Stimulated activated CD8-positive, alpha-beta memory T cell treated with anti-CD3 and anti-CD28 coated beads, Interleukin-4, amount 100 ng/mL, for 24 hours (primary cell): Measurements from ENCODE around the gene NFATC3.

ENCODE experiments used
- DNase-seq: peaks from one replicate; pipeline ENCODE4 v3.0.0-alpha.2; 2020; ENCODE audit warnings: low read depth

The NFATC3 gene

DNA sequence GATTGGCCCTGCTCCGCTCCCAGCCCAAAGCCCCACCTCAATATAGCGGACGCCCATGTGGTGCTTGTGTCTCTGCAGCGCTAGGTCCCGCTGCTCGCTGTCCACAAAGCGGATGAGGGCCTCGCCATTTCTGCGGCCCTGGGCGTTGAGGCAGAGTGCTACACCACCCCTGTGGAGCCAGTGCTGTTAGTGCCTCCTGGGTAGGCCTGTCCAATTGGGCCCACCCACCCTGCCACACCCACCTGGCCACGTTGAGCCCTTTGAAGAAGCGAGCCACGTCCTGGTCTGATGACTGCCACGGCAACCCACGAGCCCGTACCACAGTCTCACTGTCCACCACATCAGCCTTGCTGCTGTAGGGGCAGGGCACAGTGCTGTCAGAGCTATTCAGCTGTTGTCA, 147.2 kb downstream of the NFATC3 start:
- no peak for DNase-seq

- DNase-seq: no peak
These were observed 148.1 kb downstream of the NFATC3 start for GRCh38 chr16:68233085-68233834.

DNA sequence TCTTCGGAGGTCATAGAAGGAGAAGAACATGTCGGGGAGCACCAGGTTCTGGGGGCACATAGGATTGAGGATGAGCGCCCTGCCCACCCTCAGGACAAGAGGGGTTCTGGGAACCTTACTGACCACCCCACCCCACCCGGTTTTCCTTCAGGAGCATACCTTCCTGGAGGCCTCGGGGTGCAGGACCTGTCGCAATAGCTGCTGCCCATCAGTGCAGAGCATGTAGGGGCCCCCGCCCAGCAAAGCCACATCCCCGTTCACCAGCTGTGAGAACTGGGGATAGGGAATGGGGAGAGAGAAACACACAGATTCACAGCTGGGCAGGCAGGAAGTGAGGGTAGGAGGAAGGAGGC, 148.6 kb downstream of the NFATC3 start:
- DNase-seq: no peak

DNA sequence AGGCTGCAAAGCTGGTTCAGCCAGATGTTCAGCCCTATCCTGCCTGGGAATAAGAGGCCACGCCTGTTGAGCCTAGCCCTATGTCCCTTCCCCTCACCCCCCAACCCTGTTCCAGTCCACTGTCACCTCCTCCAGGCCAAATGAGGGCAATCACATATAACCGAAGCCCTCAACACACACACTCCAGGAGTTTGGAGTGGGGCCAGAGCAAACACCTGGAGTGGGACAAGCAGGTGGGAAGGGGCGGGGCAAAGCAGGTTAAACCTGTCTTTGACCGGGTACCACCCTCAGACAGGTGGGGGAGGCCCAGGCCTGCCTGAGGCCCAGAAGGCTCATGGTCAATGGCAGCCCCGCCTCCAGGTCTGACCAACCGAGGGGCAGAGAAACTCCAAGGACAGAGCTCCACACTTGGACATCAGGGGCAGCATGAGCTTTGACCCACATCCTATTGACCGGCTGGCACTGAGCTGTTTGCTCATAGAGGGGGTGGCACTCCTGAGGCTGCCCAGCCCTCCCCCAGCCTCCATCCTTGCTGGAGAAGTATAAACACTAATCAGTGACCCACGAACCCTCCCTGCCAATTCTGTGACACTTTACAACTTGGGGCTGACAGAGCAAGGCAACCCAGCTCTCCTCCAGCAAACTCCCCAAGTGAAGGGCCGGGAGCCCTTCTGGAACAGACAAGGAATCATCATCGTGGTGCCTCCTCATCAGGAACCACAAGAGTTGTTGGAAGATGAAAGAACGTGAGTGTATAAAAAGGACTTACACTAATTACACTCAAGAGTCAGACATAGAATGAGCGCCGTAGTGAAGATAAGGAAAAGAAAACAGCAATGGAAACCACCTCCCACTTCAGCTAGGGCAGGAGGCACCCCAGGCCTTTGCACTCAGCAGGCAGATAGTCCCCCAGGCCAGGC, 149.3 kb downstream of the NFATC3 start:
- no peak for DNase-seq

DNA sequence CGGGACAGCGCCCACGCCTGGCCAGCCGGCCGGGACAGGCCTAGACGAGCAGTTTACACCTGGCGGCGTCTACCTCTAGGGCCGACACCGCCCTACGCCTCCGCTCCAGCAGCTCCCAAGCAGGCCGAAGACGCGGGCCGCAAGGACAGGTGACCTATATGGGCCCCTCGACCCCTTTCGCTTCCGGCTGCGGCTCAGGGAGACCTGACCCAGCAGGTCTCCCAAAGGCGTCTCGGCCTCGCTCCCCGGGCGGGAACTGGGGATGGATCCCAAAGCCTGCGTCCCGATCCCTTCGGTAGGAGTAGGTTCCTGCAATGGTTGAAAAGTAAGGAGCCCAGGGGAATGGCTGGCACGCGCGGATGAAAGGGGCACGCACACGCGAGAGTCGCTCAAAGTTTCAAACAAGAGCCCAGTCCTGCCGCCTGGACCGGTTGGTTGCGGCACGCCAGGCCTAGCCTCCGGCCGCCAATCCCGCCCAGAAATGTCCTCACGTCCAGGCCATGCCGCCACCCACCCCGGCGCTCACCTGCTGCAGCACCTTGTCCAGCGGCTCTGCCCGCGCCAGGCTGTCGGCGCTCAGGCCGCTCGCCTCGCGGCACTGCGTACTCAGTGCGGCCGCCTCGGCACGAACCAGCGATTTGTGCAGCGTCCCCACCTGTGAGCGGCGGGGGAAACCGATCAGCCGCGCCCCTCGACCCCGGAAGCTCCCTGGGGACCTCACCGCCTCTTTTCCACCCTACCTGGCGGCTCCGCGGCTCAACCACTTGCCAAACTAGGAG, 150.1 kb downstream of the NFATC3 start:
- no peak for DNase-seq

DNA sequence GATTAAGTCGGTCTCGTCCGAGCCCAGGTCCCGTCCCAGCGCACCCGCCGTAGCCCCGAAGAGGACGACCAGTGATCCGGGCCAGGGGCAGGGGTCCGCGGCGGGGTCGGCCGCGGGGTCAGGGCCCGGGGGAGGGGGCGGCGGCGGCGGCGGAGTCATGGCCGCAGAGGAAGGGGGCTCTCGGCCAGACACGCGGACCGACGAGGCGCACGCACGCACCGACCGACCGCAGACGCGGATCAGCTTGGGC, 150.6 kb downstream of the NFATC3 start, which contains the start of gene ESRP2:
Gene ESRP2, minus strand, starts transcription at position 241 of the 250 bp plus-strand sequence. Its CDS starts 82 bp downstream, at position 159.
- DNase-seq: no peak

GRCh38 chr16:68236137-68236825, 151.1 kb downstream of the NFATC3 start:
- peak; percentile 34 for DNase-seq

DNA sequence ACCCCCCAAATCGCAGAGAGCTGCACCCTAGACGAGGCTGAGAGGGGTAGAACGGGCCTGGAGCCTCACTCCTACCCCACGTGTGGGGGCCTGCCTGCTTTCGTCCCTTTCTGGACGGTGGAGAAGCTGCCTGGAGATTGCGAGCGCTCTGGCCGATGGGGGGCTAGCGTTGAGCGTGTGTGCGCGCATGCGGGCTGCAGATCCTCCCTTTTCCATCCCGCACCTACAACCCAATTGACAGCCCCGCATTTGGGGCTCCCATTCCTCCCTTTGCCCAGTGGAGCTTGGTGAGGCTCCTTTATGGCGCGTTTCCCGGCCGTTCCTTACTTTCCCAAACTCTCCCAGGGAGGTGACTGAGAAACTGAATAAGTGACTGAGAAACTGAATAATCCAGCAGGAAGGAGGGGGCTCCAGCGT, 151.7 kb downstream of the NFATC3 start:
- DNase-seq: no peak

GRCh38 chr16:68237243-68238028, 152.3 kb downstream of the NFATC3 start:
- peak; percentile 86 for DNase-seq

- DNase-seq: no peak
These were observed 152.8 kb downstream of the NFATC3 start for GRCh38 chr16:68238029-68238345.

GRCh38 chr16:68242085-68242484, 156.9 kb downstream of the NFATC3 start:
- DNase-seq: no peak

- DNase-seq: no peak
These were observed 158.0 kb downstream of the NFATC3 start for GRCh38 chr16:68242926-68243858.

- DNase-seq: no peak
These were observed 159.3 kb downstream of the NFATC3 start for GRCh38 chr16:68244481-68244902.

DNA sequence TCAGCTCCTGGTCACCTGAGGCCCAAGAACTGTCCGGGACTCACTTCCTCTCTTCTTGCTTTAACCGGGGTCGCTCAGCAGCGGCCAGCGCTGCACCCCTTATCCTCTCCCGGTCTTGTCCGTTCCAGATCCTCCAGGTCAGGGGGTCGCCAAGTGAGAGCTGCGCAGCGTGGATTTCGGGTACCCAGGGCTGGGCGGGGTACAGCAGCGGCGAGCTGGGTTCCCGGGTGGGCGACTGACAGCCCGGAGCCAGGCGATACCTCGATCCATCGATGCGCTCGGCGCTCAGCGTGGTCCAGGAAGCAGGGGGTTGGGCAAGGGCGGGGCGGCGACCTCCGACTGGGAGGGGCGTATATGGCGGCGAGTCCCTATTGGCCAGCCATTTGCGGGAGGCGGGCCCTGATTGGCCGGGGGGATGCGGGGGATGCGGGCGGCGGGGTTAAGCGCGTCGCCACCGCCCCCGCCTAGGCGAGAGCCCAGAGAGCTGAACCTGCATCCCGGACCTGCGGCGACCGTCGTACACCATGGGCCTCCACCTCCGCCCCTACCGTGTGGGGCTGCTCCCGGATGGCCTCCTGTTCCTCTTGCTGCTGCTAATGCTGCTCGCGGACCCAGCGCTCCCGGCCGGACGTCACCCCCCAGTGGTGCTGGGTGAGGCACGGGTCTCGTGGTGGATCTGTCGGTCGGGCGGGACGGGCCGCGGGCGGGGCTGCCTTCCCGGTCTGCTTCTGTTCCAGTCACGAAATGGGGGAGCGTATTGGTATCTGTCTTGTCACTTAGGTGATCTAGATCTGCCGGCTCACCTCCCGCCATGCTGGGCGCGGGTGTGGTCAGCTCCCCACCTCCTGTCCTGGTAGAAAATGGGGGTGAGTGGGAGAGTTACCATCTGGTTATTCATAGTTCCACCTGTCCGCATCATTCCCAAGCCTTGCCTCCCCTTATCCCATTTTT, 160.0 kb downstream of the NFATC3 start, which contains the start of gene PLA2G15:
Gene PLA2G15, plus strand, starts transcription at position 471 of the 951 bp plus-strand sequence. Its CDS starts 54 bp downstream, at position 525.
- peak; percentile 92 for DNase-seq

DNA sequence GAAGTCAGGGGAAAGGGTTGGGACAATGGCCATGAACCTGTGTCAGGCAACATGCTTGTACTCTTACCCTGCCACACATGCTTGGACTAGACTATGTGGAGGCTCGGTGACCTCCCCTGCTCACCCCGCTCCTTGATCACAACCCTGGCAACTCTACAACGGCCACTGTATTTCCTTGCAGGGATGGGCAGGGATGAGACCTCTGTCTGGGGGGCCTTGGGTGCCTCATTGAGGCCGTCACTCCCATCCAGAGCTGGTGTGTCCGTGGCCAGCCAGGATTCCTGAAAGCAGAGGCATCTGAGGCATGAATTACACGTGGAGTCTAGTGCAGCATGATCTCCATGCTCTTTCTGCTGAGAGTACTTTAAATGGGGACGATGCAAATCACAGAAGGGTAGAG, 161.0 kb downstream of the NFATC3 start:
- DNase-seq: no peak

- no peak for DNase-seq
These were observed 161.5 kb downstream of the NFATC3 start for GRCh38 chr16:68246666-68247065.

DNA sequence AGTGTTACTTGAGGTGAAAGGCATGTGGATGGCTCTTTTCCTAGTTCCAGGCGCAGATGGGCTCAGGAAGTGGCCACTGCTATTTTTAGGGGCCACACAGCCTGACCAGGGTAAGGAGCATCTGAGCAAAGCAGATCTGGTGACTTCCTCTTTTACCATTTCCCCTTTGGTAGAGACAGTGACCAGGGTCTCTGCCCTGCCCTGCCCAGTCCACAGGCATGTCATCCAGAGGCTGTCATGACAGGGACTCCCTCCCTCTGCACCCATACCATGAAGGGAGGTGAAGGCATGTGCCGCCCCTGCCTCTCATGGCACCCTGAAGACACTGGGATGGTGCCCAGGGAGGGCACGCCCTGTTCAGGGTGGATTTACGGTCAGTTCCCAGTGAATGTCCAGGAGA, 162.2 kb downstream of the NFATC3 start:
- DNase-seq: no peak

GRCh38 chr16:68247932-68248331, 162.8 kb downstream of the NFATC3 start:
- DNase-seq: no peak

DNA sequence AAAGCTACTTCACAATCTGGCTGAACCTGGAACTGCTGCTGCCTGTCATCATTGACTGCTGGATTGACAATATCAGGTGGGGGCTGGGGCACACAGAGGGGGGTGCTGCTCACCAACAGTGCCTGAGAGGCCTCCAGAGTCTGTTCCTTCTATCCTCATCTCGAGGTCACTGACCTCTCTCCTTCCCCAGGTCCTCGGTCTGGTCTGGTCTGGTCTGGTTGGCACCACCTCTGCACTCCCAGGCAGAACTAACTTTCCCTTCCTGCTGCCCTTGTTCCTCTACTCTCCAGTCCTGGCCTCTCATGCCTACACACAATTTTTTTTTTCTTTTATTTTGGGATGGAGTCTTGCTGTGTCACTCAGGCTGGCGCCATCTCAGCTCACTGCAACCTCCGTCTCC, 164.2 kb downstream of the NFATC3 start:
- no peak for DNase-seq
